HFFc6 (cell line): ENCODE results near the gene ANKRD65. TPM values are rescaled to one million over a fixed set of nuclear protein-coding genes. Genes with fewer than 3 reads are reported as not detected.
A peak's percentile ranks its signal among the peaks of the same experiment; 100 is the strongest.
"Not testable (repeated sequence)": the region's sequence is repeated elsewhere in the genome, so short reads cannot be mapped to it uniquely, and the experiment has no call there.

Experiments used
- DNase-seq: peaks from one replicate; pipeline ENCODE4 v3.0.0-alpha.2; 2018
- H3K27ac Mint-ChIP-seq: 2 replicates; pipeline ENCODE4 v1.8.0; 2020; ENCODE audit warnings: mild to moderate bottlenecking, mixed read lengths
- H3K27me3 Mint-ChIP-seq: 2 replicates; pipeline ENCODE4 v1.8.0; 2021; ENCODE audit warnings: mild to moderate bottlenecking, moderate library complexity, mixed read lengths; ENCODE audit not compliant: insufficient read depth
- H3K36me3 Mint-ChIP-seq: 2 replicates; pipeline ENCODE4 v1.8.0; 2021; ENCODE audit warnings: low read depth, mixed read lengths
- H3K4me1 Mint-ChIP-seq: 2 replicates; pipeline ENCODE4 v1.8.0; 2020; ENCODE audit warnings: low read depth, mixed read lengths
- H3K4me3 Mint-ChIP-seq: 2 replicates; pipeline ENCODE4 v1.8.0; 2020; ENCODE audit warnings: mild to moderate bottlenecking, moderate library complexity, mixed read lengths
- H3K9me3 Mint-ChIP-seq: 2 replicates; pipeline ENCODE4 v1.8.0; 2020; ENCODE audit warnings: mild to moderate bottlenecking, mixed read lengths
- total RNA-seq, 6 experiments: library from RNA; stranded (reverse); fragmentation: NEBNext Ultra II Directional; extraction: Animal tissue kit (Norgen Biotek cat#: 25700); gene quantifications; 2 replicates in 1 of 6; 3 replicates in 5 of 6; pipeline ENCODE4 v1.2.3, GENCODE V29; 2021
- TF ChIP-seq, protein P1 (sequence below): fragments of 200-600 bp; sonication (generic); IDR thresholded peaks from 2 replicates; pipeline ENCODE4 v1.5.0; 2021; ENCODE audit warnings: antibody characterized with exemption, mild to moderate bottlenecking

The ANKRD65 gene
- total RNA-seq, 6 experiments from 2014 or later = 0.14 TPM; not detected in 4

DNA sequence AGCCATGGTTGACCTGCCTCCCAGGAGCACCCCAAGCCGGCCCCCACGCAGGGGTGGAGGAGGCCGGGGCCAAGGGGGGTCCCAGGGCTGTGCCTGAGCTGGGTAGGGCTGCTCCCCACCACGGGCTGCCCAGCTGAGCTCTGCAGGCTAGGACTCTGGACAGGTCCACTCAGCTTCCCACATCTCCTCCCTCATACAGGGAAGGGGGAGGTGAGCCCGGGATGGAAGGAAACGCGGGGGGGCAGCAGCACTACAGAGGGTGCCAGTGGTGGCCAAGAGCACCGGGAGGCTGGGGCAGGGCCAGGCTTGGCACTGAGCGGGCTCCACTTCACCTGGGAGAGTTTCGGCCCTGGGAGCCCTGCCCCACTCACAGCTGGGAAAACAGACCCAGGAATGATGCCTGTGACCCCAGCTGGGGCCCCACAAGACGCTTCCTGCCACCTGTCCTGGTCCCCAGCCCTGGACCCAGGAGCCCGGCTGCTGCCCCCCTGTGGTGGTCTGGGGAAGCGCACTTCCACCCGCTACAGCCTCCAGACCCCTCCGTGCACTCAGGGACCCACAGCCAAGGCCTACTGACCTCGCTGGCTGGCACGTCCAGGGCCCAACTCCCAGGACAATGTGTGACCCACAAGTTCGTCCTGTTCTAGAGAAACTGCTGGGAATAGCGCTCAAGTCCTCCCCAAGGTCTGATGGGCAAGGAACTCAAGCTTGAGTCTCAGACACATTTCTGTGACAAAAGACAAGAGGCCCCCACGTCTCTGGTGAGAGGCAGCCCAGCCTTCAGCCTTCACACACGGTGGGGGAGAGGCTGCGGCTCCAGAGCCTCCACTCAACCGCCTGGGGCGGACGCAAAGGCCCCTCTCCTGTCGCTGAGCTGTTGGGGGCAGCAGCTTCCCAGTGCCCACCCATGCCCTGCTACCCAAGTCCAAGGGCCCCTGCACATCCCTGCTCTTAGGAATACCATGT lies 49.0 kb downstream of the ANKRD65 start:
- H3K9me3 Mint-ChIP-seq = no peaks in the 10 kb centered on the region
- TF ChIP-seq, protein P1, sequence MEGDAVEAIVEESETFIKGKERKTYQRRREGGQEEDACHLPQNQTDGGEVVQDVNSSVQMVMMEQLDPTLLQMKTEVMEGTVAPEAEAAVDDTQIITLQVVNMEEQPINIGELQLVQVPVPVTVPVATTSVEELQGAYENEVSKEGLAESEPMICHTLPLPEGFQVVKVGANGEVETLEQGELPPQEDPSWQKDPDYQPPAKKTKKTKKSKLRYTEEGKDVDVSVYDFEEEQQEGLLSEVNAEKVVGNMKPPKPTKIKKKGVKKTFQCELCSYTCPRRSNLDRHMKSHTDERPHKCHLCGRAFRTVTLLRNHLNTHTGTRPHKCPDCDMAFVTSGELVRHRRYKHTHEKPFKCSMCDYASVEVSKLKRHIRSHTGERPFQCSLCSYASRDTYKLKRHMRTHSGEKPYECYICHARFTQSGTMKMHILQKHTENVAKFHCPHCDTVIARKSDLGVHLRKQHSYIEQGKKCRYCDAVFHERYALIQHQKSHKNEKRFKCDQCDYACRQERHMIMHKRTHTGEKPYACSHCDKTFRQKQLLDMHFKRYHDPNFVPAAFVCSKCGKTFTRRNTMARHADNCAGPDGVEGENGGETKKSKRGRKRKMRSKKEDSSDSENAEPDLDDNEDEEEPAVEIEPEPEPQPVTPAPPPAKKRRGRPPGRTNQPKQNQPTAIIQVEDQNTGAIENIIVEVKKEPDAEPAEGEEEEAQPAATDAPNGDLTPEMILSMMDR = peak; percentile 98
- H3K27ac Mint-ChIP-seq = peak overlapping the region; percentile 59; the same call in 1 of the 2 replicates
- no peak overlapping the region; the same call in 1 of the 2 replicates for H3K4me3 Mint-ChIP-seq
- H3K27me3 Mint-ChIP-seq = no peaks in the 10 kb centered on the region
- no peak for DNase-seq
- H3K36me3 Mint-ChIP-seq = no peaks in the 10 kb centered on the region
- H3K4me1 Mint-ChIP-seq = peaks cover 11% of the 10 kb centered on the region; the same call in 1 of the 2 replicates

DNA sequence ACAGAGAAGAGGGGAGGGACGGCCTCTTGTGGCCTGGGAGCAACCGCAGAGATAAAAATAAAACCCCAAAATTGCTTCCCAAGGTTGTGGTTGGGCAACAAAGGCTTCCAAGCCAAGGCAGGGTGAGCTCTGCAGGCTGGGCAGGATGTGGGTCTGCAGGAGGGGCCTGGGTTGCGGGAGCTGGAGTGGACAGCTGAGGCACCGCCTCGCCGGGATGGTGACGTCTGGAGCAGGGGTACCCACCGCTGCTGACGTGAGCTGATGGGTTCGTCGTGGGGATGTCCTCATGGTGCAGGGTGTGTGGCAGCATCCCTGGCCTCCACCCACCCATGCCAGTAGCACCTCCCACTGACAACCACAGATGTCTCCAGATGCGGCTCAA lies 49.7 kb downstream of the ANKRD65 start:
- Mint-ChIP-seq H3K4me3 (no peak overlapping the region), H3K36me3 (no peaks in the 10 kb centered on the region), H3K4me1 (peaks cover 11% of the 10 kb centered on the region; the same call in 1 of the 2 replicates), H3K9me3 (no peaks in the 10 kb centered on the region), H3K27me3 (no peaks in the 10 kb centered on the region), H3K27ac (no peak overlapping the region)
- TF ChIP-seq, protein P1 = no peak
- no peak for DNase-seq

DNA sequence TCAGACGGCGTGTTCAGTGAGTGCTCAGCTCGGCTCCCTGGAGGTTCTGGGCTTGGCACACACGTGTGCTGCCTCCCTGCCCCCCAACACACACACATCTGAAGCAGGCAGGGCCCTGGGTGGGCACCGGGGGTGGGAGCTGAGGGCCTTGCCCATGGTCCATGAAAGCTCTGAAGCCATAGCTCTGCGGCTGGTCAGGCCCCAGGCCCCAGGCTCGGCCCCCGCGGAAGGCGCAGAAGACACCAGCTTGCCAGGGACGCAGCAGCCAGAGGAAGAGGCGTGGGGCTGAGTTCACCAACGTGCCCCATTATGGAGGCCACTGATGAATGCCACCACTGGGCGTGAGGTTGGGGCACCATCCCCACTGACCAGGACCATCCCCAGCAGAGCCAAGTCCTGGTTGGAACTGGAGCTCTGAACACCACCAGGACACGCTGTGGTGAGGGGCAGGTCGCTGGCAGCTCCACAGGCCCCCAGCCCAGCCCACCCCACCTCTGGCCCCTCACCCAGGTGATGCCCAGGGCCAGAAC lies 50.2 kb downstream of the ANKRD65 start:
- TF ChIP-seq, protein P1 = no peak
- H3K36me3 Mint-ChIP-seq = no peaks in the 10 kb centered on the region
- H3K27me3 Mint-ChIP-seq = no peaks in the 10 kb centered on the region
- no peaks in the 10 kb centered on the region for H3K9me3 Mint-ChIP-seq
- H3K4me3 Mint-ChIP-seq = no peak overlapping the region
- peaks cover 11% of the 10 kb centered on the region; the same call in 1 of the 2 replicates for H3K4me1 Mint-ChIP-seq
- H3K27ac Mint-ChIP-seq = no peak overlapping the region
- no peak for DNase-seq

DNA sequence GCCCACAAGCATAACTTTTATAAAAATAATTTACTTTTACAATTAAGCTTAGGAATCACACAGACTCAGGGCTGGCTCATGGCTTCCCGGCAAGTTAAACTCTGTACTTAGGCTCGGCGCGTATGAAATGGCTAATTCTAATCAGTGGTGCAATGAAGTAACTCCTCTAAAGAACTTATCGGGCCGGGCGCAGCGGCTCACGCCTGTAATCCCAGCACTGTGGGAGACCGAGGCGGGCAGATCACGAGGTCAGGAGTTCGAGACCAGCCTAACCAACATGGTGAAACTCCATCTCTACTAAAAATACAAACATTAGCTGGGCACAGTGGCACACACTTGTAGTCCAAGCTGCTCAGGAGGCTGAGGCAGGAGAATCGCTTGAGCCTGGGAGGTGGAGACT lies 51.0 kb downstream of the ANKRD65 start:
- not testable (repeated sequence) for H3K27ac Mint-ChIP-seq, H3K36me3 Mint-ChIP-seq, DNase-seq, H3K27me3 Mint-ChIP-seq, H3K4me3 Mint-ChIP-seq, H3K9me3 Mint-ChIP-seq
- peaks cover 11% of the 10 kb centered on the region; the same call in 1 of the 2 replicates for H3K4me1 Mint-ChIP-seq

Other genes with a start within 250 kb of the ANKRD65 start
- not detected for gene TTLL10, start 247.4 kb downstream of the ANKRD65 start, total RNA-seq
- gene TNFRSF18, start 214.7 kb downstream of the ANKRD65 start, total RNA-seq = not detected
- gene TNFRSF4, start 207.1 kb downstream of the ANKRD65 start, total RNA-seq = under 1 TPM in 1 of 6 experiments, not detected in 5; 0.17 TPM
- 100 to 1,000 TPM; 182 to 231 (median 196) TPM for gene SDF4, start 189.3 kb downstream of the ANKRD65 start, total RNA-seq
- gene B3GALT6, start 189.0 kb downstream of the ANKRD65 start, total RNA-seq = 10 to 100 TPM; 24.5 to 35.7 (median 25.8) TPM
- 1 to 10 TPM in 3 of 6 experiments, under 1 TPM in 3; 0.31 to 1.7 (median 1.1) TPM for gene C1QTNF12, start 174.6 kb downstream of the ANKRD65 start, total RNA-seq
- 10 to 100 TPM; 56.2 to 67.9 (median 61.1) TPM for gene UBE2J2, start 147.4 kb downstream of the ANKRD65 start, total RNA-seq
- gene SCNN1D, start 140.8 kb downstream of the ANKRD65 start, total RNA-seq = 1 to 10 TPM; 1.4 to 3.0 (median 2.0) TPM
- 10 to 100 TPM; 39.4 to 50.8 (median 42.6) TPM for gene ACAP3, start 113.3 kb downstream of the ANKRD65 start, total RNA-seq
- 10 to 100 TPM; 23.5 to 28.7 (median 25.6) TPM for gene PUSL1, start 112.7 kb downstream of the ANKRD65 start, total RNA-seq
- 10 to 100 TPM; 65.6 to 78.3 (median 69.8) TPM for gene INTS11, start 96.6 kb downstream of the ANKRD65 start, total RNA-seq
- 10 to 100 TPM; 24.6 to 31.5 (median 26.6) TPM for gene CPTP, start 96.5 kb downstream of the ANKRD65 start, total RNA-seq
- gene TAS1R3, start 90.0 kb downstream of the ANKRD65 start, total RNA-seq = under 1 TPM; 0.07 to 0.20 (median 0.13) TPM
- gene DVL1, start 71.9 kb downstream of the ANKRD65 start, total RNA-seq = 10 to 100 TPM; 73.8 to 96.6 (median 74.5) TPM
- 100 to 1,000 TPM; 438 to 570 (median 524) TPM for gene MXRA8, start 62.7 kb downstream of the ANKRD65 start, total RNA-seq
- 100 to 1,000 TPM; 178 to 206 (median 196) TPM for gene AURKAIP1, start 46.1 kb downstream of the ANKRD65 start, total RNA-seq
- 100 to 1,000 TPM in 5 of 6 experiments, 10 to 100 TPM in 1; 96.2 to 115 (median 104) TPM for gene CCNL2, start 21.9 kb downstream of the ANKRD65 start, total RNA-seq
- 100 to 1,000 TPM; 131 to 154 (median 141) TPM for gene MRPL20, start 14.0 kb downstream of the ANKRD65 start, total RNA-seq
- under 1 TPM in 5 of 6 experiments, not detected in 1; 0.12 to 0.33 (median 0.24) TPM for gene VWA1, start 14.4 kb upstream of the ANKRD65 start, total RNA-seq
- under 1 TPM in 1 of 6 experiments, not detected in 5; 0.09 TPM for gene ATAD3C, start 28.4 kb upstream of the ANKRD65 start, total RNA-seq
- gene ATAD3B, start 50.5 kb upstream of the ANKRD65 start, total RNA-seq = 10 to 100 TPM; 21.0 to 24.8 (median 23.0) TPM
- gene ATAD3A, start 90.9 kb upstream of the ANKRD65 start, total RNA-seq = 10 to 100 TPM; 48.7 to 61.5 (median 54.0) TPM
- 1 to 10 TPM; 2.8 to 5.1 (median 4.1) TPM for gene TMEM240, start 119.3 kb upstream of the ANKRD65 start, total RNA-seq
- 100 to 1,000 TPM; 132 to 156 (median 137) TPM for gene SSU72, start 153.6 kb upstream of the ANKRD65 start, total RNA-seq
- 1 to 10 TPM; 1.6 to 4.0 (median 2.0) TPM for gene FNDC10, start 178.9 kb upstream of the ANKRD65 start, total RNA-seq
- gene MIB2, start 194.2 kb upstream of the ANKRD65 start, total RNA-seq = 10 to 100 TPM; 41.9 to 62.8 (median 44.0) TPM
- gene MMP23B, start 210.9 kb upstream of the ANKRD65 start, total RNA-seq = 1 to 10 TPM; 2.8 to 7.1 (median 5.1) TPM
- 10 to 100 TPM; 21.6 to 27.5 (median 24.8) TPM for gene CDK11B, start 237.7 kb upstream of the ANKRD65 start, total RNA-seq